ENCODE measurements around the gene HIVEP1.

Gene HIVEP1

GRCh38 chr6:11996751-11997150 is 15.4 kb upstream of the HIVEP1 start:
- no peak for DNase-seq

- DNase-seq: no peak
These were observed 12.9 kb upstream of the HIVEP1 start for GRCh38 chr6:11999246-11999645.

DNA sequence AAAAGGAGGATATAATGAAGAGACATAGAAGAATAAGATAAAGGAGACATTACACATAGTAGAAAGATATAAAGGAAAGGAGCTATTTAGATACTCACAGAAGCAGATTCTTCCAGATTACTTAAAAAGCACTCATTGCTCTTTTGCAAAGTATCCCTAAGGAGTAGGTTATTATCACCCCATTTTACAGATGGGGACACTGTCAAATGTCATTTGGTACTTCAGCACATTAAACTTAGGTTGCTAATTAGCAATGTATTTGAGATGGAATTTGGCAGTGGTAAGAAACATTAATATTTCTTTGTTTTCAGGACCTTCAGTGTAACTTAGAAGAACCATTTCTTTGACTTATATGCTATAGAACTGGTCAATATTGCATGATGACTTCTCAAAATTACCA is 11.9 kb upstream of the HIVEP1 start:
- DNase-seq: no peak

DNA sequence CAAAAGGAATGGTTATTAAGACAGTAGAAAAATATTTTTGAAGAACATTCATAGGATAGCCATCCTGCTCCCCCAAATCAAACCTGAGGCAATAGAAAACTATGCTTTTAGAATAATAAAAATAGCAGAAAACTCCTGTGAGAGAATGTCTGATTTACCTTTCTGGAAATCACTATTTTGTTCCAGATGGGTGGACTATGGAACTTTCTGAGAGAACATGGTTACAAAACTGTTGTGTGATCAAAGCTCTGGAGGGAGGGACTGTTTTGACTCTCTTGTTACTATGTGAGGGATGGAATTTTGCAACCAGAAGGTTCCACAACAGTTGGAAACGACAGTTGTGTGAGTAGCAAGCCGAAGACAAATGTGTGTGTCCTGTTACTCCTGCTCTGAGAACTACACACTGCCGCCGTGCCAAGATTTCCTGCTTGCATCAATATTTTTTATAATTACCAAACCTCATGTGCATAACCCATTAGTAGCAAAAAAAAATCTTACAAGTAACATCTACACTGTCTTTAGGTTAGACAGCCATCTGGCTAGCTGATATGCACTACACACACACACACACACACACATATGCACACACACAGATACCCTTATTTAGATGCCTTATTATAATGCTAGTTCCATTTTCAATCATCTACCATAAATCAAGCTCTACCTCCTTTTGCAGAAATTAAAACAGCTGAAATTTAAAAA is 11.0 kb upstream of the HIVEP1 start:
- DNase-seq: no peak

DNA sequence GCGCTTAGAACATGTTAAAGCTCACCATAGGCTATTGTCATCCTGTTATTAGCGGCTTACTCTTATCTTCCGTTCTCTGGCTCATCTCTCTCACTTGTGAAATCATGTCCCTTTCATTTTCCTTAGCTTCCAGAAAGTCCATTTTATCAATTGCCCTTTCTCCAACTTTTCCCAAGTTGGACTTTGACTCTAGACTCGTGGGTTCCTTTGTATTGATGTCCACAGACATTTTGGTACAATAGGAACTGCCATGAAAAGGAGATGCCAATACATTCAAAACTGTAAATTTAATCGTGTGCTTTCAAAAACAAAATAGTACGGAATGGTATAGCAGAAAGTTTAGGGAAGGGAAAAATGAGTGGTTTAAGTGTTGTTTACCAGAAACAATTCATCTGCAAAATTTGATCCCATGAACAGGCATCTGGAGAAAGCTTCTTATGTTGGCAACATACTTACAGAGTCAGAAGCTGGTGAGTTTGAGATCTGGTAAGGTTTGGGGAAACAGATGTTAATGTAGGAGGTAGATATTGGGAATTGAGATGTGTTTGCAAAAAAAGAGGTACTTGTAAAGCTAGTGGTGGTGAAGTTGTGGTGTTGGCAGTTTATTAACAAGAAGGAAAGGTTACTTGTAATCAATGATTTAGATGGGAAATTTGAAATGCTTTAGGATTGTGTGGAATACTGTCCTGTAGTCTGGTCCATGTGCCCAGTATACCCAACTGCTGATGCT is 10.2 kb upstream of the HIVEP1 start:
- no peak for DNase-seq

GRCh38 chr6:12007473-12007872 is 4.6 kb upstream of the HIVEP1 start:
- no peak for DNase-seq

GRCh38 chr6:12007887-12008286 is 4.2 kb upstream of the HIVEP1 start:
- no peak for DNase-seq

- DNase-seq: peak; percentile 56
These were observed 3.5 kb upstream of the HIVEP1 start for GRCh38 chr6:12008366-12009179.

DNA sequence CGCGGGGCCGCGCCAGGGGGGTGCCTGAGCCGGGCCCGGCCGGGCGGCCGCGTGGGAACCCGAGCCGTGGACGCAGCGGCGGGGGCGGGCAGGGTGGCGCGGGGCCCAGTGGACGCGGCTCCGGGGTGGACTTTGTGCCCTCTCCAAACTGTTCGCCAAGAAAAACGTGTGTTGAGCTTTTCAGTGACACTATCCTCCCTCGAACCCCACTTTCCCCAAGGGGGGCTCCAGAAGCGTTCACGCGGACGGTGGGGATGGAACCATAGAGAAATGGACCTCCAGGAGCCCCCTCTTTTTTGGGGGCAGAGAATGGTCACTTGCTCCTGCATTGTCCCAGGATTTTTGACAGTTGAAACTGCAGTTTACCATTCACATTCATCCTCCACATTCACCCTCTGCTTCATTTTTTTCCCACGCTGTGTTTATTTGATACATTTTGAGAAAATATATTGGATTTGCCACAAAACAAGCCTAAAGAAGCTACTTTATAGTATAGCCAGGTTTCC is 2.9 kb upstream of the HIVEP1 start:
- DNase-seq: no peak

DNA sequence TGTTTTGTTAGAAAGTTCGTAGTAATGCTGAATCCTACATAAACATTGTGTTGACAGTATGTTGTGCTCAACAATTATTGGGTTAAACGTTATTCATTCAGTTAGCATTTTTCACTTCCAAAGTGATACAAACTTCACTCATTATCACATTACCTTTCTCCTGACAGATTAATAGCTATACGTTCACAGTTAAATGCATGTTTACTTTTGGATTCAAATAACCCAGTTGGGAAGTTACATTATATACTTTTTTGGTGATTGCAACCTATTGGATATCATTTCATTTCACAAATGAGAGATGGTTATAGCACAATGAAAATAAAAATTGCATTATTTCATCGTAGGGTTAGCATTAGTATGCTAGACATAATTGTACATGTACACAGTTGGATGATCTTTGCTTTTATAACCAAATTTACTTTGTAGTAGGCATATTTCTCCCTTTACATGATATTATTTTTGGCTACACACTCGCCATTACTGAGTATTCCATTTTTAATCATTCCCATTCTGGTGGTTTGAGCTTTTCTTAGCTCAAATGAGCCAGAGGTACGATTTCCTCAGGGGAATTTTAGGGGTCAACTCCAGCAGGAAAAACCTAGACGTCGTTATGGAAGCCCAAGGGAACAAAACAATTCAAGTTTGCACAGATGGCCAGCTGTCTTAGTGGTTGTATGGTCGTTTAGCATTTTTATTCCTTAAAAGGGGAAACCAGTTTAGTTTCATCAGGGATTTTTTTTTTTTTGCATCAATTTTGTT is 2.1 kb upstream of the HIVEP1 start:
- no peak for DNase-seq

DNA sequence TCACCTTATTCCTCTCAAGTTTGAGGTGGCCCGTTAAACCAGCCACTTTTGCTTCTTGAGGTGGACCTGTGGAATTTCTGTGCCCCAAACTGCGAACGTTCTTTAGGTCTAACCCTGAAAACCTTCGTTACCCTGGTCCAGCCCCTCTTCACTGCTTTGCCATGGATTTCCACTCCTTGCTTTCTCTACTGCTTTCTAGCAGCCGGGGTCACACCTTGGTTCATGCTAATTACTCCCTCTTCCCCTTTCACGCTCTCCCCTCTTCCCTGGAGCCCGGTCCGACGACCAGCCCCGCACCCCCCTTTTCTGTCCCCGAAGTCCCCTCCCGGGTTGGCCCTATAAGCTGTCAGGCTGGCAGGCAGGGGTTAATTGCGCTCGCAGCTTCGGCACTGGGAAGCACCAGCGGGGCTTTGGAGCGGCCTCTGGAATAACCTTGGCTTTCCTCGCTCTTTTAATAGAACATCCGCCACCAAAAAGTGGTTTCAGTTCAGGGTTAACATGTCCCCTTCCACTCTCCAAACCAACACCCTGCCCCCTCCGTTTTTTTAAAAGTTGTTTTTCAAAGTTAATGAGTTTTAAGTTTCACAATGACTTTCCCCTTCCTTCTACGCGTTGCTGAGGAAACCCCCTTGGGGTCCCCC is 1.4 kb upstream of the HIVEP1 start:
- peak; percentile 54 for DNase-seq

GRCh38 chr6:12011276-12012037 is 655 bp upstream of the HIVEP1 start:
- DNase-seq: peak; percentile 95

GRCh38 chr6:12012558-12013306 is 620 bp downstream of the HIVEP1 start:
- peak; percentile 39 for DNase-seq

GRCh38 chr6:12013307-12013719 is 1.2 kb downstream of the HIVEP1 start:
- DNase-seq: no peak

GRCh38 chr6:12014027-12014872 is 2.1 kb downstream of the HIVEP1 start:
- DNase-seq: no peak

- DNase-seq: no peak
These were observed 2.7 kb downstream of the HIVEP1 start for GRCh38 chr6:12014873-12015149.

DNA sequence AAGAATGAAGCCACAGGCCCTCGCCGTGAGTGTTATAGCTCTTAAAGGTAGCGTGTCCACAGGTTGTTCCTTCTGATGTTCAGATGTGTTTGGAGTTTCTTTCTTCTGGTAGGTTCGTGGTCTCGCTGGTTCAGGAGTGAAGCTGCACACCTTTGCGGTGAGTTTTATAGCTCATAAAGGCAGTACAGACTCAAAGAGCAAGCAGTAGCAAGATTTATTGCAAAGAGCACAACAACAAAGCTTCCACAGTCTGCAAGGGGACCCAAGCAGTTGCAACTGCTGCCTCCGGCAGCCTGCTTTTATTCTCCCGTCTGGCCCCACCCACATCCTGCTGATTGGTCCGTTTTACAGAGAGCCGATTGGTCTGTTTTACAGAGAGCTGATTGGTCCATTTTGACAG is 5.2 kb downstream of the HIVEP1 start:
- DNase-seq: no peak

DNA sequence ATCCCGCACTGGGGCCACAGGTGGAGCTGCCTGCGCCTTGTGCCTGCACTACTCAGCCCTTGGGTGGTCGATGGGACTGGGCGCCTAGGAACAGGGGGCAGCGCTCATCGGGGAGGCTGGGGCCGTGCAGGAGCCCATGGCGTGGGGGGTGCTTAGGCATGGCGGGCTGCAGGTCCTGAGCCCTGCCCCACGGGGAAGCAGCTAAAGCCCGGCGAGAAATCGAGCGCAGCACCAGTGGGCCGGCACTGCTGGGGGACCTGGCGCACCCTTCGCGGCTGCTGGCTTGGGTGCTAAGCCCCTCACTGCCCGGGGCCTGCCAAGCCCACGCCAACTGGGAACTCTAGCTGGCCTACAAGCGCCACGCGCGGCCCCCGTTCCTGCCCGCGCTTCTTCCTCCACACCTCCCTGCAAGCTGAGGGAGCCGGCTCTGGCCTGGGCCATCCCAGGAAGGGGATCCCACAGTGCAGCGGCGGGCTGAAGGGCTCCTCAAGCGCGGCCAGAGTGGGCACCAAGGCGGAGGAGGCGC is 5.8 kb downstream of the HIVEP1 start:
- no peak for DNase-seq

DNA sequence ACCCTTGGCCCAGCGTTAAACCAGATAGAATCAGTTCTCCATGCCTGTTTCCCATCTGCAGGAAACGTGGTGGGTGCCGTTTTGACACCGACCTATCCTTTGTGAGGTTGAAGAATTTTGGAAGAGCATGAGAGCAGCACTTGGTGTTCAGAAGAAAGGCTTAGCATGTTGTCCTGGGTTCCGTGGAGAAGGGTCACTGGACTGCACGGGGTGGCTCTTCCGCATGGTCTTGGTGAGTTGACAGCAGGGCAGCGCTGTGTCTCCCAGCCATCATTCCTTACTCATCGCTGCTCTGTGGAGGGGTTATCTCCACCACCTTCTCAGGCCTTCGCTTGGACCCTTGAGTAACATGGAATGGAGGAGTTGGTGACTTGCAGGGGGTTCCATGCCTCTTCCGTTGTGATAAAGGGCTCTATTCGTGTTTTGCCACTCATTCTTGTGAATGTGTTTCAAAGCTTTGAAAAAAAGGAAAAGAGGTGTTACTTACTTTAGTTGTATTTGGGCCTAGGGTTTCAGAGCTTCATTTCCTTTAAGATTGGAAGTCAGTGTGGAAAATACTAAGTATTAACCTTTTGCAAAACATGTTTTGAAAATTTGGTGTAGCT is 8.2 kb downstream of the HIVEP1 start:
- DNase-seq: no peak

All from NK-92 treated with Interleukin-12 subunit alpha and Interleukin-12 subunit beta, amount 100 ng/mL, for 24 hours (cell line).